Uterine smooth muscle cell (primary cell): ENCODE data around the gene C5. TPM values are rescaled to one million over a fixed set of nuclear protein-coding genes. Genes with fewer than 3 reads are reported as not detected.

Source experiments
- total RNA-seq: library from RNA; depleted of rRNA; stranded (reverse); fragments of >200 nt; gene quantifications from 2 replicates; pipeline ENCODE4 v1.2.3, GENCODE V29; 2014

The C5 gene
- total RNA-seq: 8.0 and 9.1 TPM in 2 replicates

DNA sequence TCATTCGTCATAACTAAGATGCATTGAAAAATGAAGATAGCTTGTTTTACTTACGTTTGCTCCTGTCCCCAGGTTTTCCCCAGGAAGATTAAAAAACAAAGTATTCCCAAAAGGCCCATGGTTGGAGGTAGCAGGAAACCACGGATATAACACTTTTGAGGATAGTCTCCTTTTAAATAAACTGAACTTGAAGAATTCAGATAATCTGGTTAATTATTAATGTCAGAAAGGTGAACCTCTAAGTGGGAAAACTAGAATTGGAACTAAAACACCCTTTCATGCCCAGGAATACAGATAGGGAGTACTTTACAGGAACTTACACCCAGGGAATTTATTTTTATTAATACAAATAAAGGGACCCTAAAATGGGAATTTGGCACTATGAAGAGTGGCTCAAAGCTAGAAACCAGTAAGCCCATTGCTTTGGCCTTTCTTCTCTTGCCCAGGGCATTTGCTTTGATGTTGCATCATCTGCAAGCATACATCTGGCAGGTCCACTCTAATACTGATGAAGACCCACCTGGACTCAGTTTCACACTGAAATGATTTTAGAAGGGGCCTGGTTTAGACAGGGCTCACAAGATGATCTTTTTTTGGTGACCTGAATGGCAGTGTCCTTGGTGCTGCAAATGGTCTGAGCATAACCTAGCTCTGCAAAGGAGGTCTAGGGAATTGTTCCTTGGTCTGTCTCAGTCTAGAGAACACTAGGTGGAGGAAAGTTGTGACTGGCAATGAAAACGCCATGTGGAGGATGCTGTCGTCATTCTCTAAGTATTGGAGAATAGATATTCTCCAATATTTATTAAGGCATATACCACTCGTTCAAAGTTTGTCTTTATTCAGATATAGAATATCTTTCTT is at the start of gene C5:
C5 (minus strand) TSS at position 148 of the 861 bp plus-strand sequence; CDS start at position 119, 29 bp downstream.

DNA sequence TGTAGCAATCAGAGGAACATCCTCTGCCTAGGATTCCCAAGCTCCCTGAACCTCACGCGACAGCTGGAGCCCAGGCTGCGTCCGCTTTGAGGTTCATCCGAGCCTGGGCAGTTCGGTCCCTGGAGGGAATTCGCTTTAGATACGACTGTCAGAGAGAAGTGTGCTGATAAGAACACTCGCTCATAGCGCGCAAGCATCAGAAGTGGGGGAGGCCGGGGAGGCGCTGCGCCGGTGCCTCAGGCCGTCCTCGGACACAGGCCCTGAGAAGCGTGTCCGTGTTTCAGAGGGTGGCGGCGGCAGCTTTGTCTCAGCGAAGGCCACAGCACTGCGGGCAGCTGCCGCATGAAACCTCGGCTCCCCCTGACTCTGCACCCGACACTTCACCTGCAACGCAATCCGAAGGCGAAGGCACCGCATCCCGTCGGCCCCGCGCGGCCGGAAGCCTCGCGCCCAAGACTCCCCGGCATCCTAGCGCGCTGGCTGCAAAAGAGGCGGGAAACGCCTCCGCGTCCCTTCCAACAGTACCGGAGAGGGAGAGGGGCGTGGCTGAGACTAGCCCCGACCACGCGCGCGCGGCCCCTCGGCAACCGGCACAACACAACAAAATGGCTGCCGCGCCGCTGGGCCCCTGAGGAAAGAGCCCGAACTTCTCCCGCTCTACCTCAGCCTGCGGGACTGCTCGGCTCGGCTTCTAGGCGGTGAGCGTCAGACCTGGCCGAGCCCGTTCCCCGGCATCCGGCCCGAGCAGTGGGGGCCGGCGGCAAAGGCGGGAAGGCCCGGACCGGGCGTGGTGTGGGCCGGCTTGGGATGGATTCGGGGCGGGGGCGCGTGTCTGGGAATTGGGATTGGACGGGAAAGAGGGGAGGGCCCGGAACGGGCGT is 24.5 kb upstream of the C5 start, which contains the start of gene CNTRL:
CNTRL (plus strand) TSS at position 586 of the 881 bp plus-strand sequence. CDS start 13,372 bp downstream, outside the sequence.

DNA sequence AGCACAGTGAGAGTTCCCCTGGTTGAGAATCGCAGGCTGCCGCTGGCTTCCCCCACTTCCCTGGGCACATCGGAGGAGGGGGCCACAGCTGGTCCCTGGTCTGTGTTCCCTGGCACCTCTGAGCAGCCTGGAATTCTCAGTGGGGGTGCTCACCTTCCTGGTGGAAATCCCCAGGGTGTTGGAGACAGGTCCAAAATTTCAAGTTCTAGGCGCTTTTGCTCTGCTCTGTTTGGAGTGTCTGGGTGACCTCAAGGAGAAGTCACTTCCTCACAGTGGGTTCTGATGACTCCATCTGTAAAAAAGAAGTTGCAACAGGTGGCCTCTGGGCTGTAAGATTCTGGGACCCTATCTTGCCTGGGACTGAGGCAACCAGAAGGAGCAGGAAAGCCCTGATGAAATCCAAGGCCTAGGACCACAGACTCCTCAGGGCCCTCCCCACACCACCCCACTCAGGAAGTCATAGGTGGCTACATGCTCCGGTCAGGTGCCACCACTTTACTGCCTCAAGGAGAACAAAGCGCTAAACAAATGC is 123.6 kb downstream of the C5 start, which contains the start of gene TRAF1:
TRAF1 (minus strand) TSS at position 400 of the 532 bp plus-strand sequence. CDS start 721 bp downstream, outside the sequence.

Other genes with a start within 250 kb of the C5 start
- gene PSMD5, start 207.4 kb downstream of the C5 start, total RNA-seq: 30.1 and 32.9 TPM in 2 replicates
- gene PHF19, start 173.1 kb downstream of the C5 start, total RNA-seq: 24.0 and 47.7 TPM in 2 replicates
- 0.55 and 0.62 TPM in 2 replicates for gene TRAF1, start 123.5 kb downstream of the C5 start, total RNA-seq
- 7.9 and 17.4 TPM in 2 replicates for gene CNTRL, start 24.7 kb upstream of the C5 start, total RNA-seq
- 24.4 and 25.9 TPM in 2 replicates for gene RAB14, start 151.6 kb upstream of the C5 start, total RNA-seq
- 308 and 530 TPM in 2 replicates for gene GSN, start 217.9 kb upstream of the C5 start, total RNA-seq